ENCODE data around the gene EIF4E2. TPM values are rescaled to one million over a fixed set of nuclear protein-coding genes. Genes with fewer than 3 reads are reported as not detected.

Gene EIF4E2
- polyA plus RNA-seq, 1 experiment, result 23.1 TPM

- Histone ChIP-seq H3K4me3 (ENCODE audit: low read depth, low read length) (no peak overlapping the region), H3K27me3 (ENCODE audit: control insufficient read depth, insufficient read depth, low read length) (no peaks in the 10 kb centered on the region), H3K36me3 (ENCODE audit: control insufficient read depth, insufficient read depth, low read length) (no peaks in the 10 kb centered on the region)
- DNase-seq (ENCODE audit: low read depth), result peak; percentile 58
- POLR2A ChIA-PET, result no interaction called here
- TF ChIP-seq CTCF (IDR thresholded peaks at IDR 0.05; ENCODE audit: insufficient read depth, low read depth, low read length), result peak; percentile 91
- CTCF ChIA-PET, result interaction anchor here (0.6 to 3.4 kb wide), 19 partner anchors 9 to 198 kb away, joined by 3 to 34 read pairs (median 3); partner anchors contain the start of gene EFHD1
Observed at GRCh38 chr2:232611559-232612218, 61.2 kb downstream of the EIF4E2 start.

GRCh38 chr2:232613538-232614134 lies 63.1 kb downstream of the EIF4E2 start:
- ChIA-PET CTCF (interaction anchor here (1.2 to 2.7 kb wide), 2 partner anchors 20 to 236 kb away, joined by 4 to 20 read pairs; partner anchors contain the start of gene EFHD1), POLR2A (no interaction called here)
- TF ChIP-seq CTCF (IDR thresholded peaks at IDR 0.05; ENCODE audit: insufficient read depth, low read depth, low read length), result no peak
- DNase-seq (ENCODE audit: low read depth), result no peak
- no peaks in the 10 kb centered on the region for H3K36me3 ChIP-seq (ENCODE audit: control insufficient read depth, insufficient read depth, low read length)
- H3K27me3 ChIP-seq (ENCODE audit: control insufficient read depth, insufficient read depth, low read length), result no peaks in the 10 kb centered on the region
- H3K4me3 ChIP-seq (ENCODE audit: low read depth, low read length), result no peak overlapping the region

GRCh38 chr2:232615339-232615738 lies 64.8 kb downstream of the EIF4E2 start:
- POLR2A ChIA-PET, result no interaction called here
- Histone ChIP-seq H3K4me3 (ENCODE audit: low read depth, low read length) (no peak overlapping the region), H3K36me3 (ENCODE audit: control insufficient read depth, insufficient read depth, low read length) (no peaks in the 10 kb centered on the region), H3K27me3 (ENCODE audit: control insufficient read depth, insufficient read depth, low read length) (no peaks in the 10 kb centered on the region)
- DNase-seq (ENCODE audit: low read depth), result no peak
- CTCF ChIA-PET, result no interaction called here
- TF ChIP-seq CTCF (IDR thresholded peaks at IDR 0.05; ENCODE audit: insufficient read depth, low read depth, low read length), result no peak

Other genes starting within 250 kb of the EIF4E2 start
- not detected in 2 replicates for gene ALPP, start 171.9 kb upstream of the EIF4E2 start, polyA plus RNA-seq (2011; rRNA removed)
- gene ALPG, start 143.8 kb upstream of the EIF4E2 start, polyA plus RNA-seq (2011; rRNA removed), result not detected in 2 replicates
- not detected in 2 replicates for gene ALPI, start 94.5 kb upstream of the EIF4E2 start, polyA plus RNA-seq (2011; rRNA removed)
- gene ECEL1, start 62.9 kb upstream of the EIF4E2 start, polyA plus RNA-seq (2011; rRNA removed), result not detected in 2 replicates
- gene PRSS56, start 30.3 kb upstream of the EIF4E2 start, polyA plus RNA-seq (2011; rRNA removed), result not detected in 2 replicates
- not detected in 2 replicates for gene CHRND, start 24.5 kb upstream of the EIF4E2 start, polyA plus RNA-seq (2011; rRNA removed)
- gene CHRNG, start 11.0 kb upstream of the EIF4E2 start, polyA plus RNA-seq (2011; rRNA removed), result not detected in 2 replicates
- gene TIGD1, start 132 bp upstream of the EIF4E2 start, polyA plus RNA-seq (2011; rRNA removed), result 1.7 and 2.5 TPM in 2 replicates
- 60.0 and 76.5 TPM in 2 replicates for gene EFHD1, start 82.9 kb downstream of the EIF4E2 start, polyA plus RNA-seq (2011; rRNA removed)
- gene GIGYF2, start 146.6 kb downstream of the EIF4E2 start, polyA plus RNA-seq (2011; rRNA removed), result 24.9 and 28.0 TPM in 2 replicates
- not detected in 2 replicates for gene KCNJ13, start 225.9 kb downstream of the EIF4E2 start, polyA plus RNA-seq (2011; rRNA removed)

All from BJ (cell line).